Smooth muscle cell (in vitro differentiated cells): ENCODE data around the gene CD7. TPM values are rescaled to one million over a fixed set of nuclear protein-coding genes. Genes with fewer than 3 reads are reported as not detected.

Experiments
- DNase-seq: peaks from one replicate; lab custom pipeline; 2025; ENCODE audit not compliant: unreplicated experiment; lab: John Stamatoyannopoulos, UW
- H2AFZ ChIP-seq: fragments of 200-600 bp; sonication (generic); 2 replicates; pipeline ENCODE4 v1.6.0; 2016; ENCODE audit warnings: antibody characterized with exemption, low read depth, mild to moderate bottlenecking
- H3F3A ChIP-seq: fragments of 200-600 bp; sonication (generic); 2 replicates; pipeline ENCODE4 v1.6.0; 2017; ENCODE audit warnings: antibody characterized with exemption, low read depth
- H3K27ac ChIP-seq: fragments of 200-600 bp; sonication (generic); 2 replicates; pipeline ENCODE4 v1.5.1; 2016; ENCODE audit warnings: low read depth, mild to moderate bottlenecking
- H3K27me3 ChIP-seq: fragments of 200-600 bp; sonication (generic); 2 replicates; pipeline ENCODE4 v1.6.1; 2016; ENCODE audit warnings: low read depth, mild to moderate bottlenecking
- H3K36me3 ChIP-seq: fragments of 200-600 bp; sonication (generic); 2 replicates; pipeline ENCODE4 v1.5.1; 2016; ENCODE audit warnings: low read depth
- H3K4me1 ChIP-seq: fragments of 200-600 bp; sonication (generic); 2 replicates; pipeline ENCODE4 v1.5.1; 2016; ENCODE audit warnings: low read depth
- H3K4me2 ChIP-seq: fragments of 200-600 bp; sonication (generic); 2 replicates; pipeline ENCODE4 v1.6.0; 2016; ENCODE audit warnings: mild to moderate bottlenecking
- H3K4me3 ChIP-seq: fragments of 200-600 bp; sonication (generic); 2 replicates; pipeline ENCODE4 v1.5.1; 2016; ENCODE audit warnings: mild to moderate bottlenecking
- H3K79me2 ChIP-seq: fragments of 200-600 bp; sonication (generic); 2 replicates; pipeline ENCODE4 v1.6.0; 2016; ENCODE audit warnings: low read depth, mild to moderate bottlenecking
- H3K9ac ChIP-seq: fragments of 200-600 bp; sonication (generic); 2 replicates; pipeline ENCODE4 v1.6.0; 2016; ENCODE audit warnings: low read depth
- H3K9me3 ChIP-seq: fragments of 200-600 bp; sonication (generic); replicated peaks from 2 replicates; pipeline ENCODE4 v1.5.1; 2016; ENCODE audit warnings: low read depth
- H4K20me1 ChIP-seq: fragments of 200-600 bp; sonication (generic); 2 replicates; pipeline ENCODE4 v1.6.0; 2016; ENCODE audit warnings: low read depth
- WGBS: methylation state at CpG from one replicate; pipeline ENCODE4 v1.1.7; 2016; ENCODE audit warnings: low lambda C conversion rate; 5-methylcytosine and 5-hydroxymethylcytosine counted together
- polyA plus RNA-seq: library from polyadenylated mRNA; unstranded; fragments of >200 nt; fragmentation: Nextera tagmentation; extraction: Ambion mirVana; gene quantifications from 2 replicates; pipeline ENCODE4 v1.2.1, GENCODE V29; 2016
- total RNA-seq: library from RNA; depleted of rRNA; stranded (reverse); fragments of >200 nt; gene quantifications from 2 replicates; pipeline ENCODE4 v1.2.3, GENCODE V29; 2014
- TF ChIP-seq, protein P1 (sequence below): fragments of 200-600 bp; sonication (generic); IDR thresholded peaks from 2 replicates; pipeline ENCODE4 v1.5.1; 2017; ENCODE audit warnings: borderline replicate concordance, mild to moderate bottlenecking, antibody characterized with exemption; ENCODE audit not compliant: insufficient read depth, poor library complexity, severe bottlenecking

CD7 gene
- total and polyA plus RNA-seq, 2 experiments from 2014 or later: 0.79 TPM; not detected in 1

DNA sequence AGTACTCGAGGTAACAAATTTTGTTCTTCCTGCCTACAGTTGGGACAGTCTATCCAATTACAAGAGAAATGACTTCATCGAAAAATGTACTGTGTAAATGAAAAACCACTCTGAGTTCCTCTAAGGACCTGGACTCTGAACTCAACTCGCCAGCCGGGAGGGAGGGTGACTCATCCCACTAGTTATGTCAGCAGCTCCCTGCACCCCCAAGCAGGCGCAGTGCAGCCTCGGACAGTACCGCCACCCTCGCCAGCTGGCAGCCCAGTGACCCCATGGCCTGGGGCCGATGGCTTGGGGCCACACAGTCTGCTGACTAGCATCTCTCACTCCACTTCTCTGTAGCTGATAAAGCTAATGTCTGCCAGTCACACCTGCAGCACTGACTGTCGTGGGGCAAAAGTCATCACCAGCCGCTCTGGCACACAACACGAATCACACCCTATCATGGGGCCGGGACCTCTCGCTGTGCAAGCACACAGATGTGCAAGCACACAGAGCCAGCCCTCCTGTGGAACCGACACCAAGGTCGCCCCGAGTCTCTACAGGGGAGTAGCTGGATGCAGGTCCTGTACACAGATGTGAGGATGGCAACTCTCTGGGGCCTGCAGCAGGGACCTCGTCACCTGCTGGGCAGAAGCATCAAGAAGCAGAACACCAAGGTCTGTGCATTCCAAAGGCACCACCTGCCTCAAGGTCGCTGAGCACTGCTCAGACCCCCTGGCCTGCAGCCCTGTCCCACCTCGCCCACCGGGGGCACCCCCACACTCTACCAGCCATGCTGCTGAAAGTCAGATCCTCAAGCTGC, 49.6 kb downstream of the CD7 start:
- H3K27ac ChIP-seq: peak overlapping the region; percentile 91
- H3K4me3 ChIP-seq: peak overlapping the region; percentile 34
- peak overlapping the region; percentile 48 for H3K9ac ChIP-seq

DNA sequence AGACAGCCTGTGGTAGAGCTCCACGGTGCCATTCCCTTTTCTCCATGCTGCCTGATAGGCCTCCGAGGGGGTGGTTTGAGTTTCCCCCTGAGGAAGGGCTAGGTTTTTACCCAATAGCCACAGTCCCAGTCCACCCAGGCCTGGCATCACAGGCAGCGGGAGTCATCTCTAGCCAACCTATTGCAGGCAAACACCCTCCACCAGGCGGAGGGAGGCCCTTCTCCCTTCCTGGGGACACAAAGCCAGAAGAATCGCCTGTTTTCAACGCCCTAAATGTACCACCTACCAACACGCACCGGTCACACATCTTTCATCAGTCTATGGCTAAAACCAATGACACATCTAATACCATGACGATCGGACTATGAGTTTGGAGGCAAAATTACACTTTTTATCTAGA, 51.3 kb downstream of the CD7 start:
- 98% methylated on average over 10 of the region's 10 CpGs for WGBS

More for the DNA sequence above, 49.6 kb downstream of the CD7 start:
- Histone ChIP-seq H3K27me3 (no peaks in the 10 kb centered on the region), H3K4me2 (peak overlapping the region; percentile 81), H3K79me2 (peaks cover 99% of the 10 kb centered on the region), H3F3A (peaks cover 14% of the 10 kb centered on the region), H3K4me1 (peaks cover 8% of the 10 kb centered on the region), H3K36me3 (no peaks in the 10 kb centered on the region), H2AFZ (no peak overlapping the region), H3K9me3 (no peaks in the 10 kb centered on the region), H4K20me1 (peaks cover 99% of the 10 kb centered on the region)
- DNase-seq: peak; percentile 54
- WGBS: 48% methylated on average over 21 of the region's 21 CpGs
- TF ChIP-seq, protein P1, sequence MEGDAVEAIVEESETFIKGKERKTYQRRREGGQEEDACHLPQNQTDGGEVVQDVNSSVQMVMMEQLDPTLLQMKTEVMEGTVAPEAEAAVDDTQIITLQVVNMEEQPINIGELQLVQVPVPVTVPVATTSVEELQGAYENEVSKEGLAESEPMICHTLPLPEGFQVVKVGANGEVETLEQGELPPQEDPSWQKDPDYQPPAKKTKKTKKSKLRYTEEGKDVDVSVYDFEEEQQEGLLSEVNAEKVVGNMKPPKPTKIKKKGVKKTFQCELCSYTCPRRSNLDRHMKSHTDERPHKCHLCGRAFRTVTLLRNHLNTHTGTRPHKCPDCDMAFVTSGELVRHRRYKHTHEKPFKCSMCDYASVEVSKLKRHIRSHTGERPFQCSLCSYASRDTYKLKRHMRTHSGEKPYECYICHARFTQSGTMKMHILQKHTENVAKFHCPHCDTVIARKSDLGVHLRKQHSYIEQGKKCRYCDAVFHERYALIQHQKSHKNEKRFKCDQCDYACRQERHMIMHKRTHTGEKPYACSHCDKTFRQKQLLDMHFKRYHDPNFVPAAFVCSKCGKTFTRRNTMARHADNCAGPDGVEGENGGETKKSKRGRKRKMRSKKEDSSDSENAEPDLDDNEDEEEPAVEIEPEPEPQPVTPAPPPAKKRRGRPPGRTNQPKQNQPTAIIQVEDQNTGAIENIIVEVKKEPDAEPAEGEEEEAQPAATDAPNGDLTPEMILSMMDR: no peak

More for the DNA sequence above, 51.3 kb downstream of the CD7 start:
- Histone ChIP-seq H3K9ac (no peak overlapping the region), H3K27ac (no peak overlapping the region), H3K4me3 (no peak overlapping the region), H2AFZ (no peak overlapping the region), H3K27me3 (no peaks in the 10 kb centered on the region), H3K36me3 (no peaks in the 10 kb centered on the region), H4K20me1 (peaks cover 100% of the 10 kb centered on the region), H3K9me3 (no peaks in the 10 kb centered on the region), H3K4me2 (no peak overlapping the region), H3F3A (peaks cover 14% of the 10 kb centered on the region), H3K79me2 (peaks cover 99% of the 10 kb centered on the region), H3K4me1 (no peaks in the 10 kb centered on the region)
- no peak for DNase-seq
- TF ChIP-seq, protein P1: no peak

Other genes starting within 250 kb of the CD7 start
- gene FASN, start 219.4 kb downstream of the CD7 start, total RNA-seq: 46.6 and 49.4 TPM in 2 replicates
- 48.4 and 49.3 TPM in 2 replicates for gene FASN, start 219.4 kb downstream of the CD7 start, polyA plus RNA-seq
- gene CCDC57, start 104.8 kb downstream of the CD7 start, total RNA-seq: 11.4 and 18.3 TPM in 2 replicates
- 23.1 and 34.6 TPM in 2 replicates for gene CCDC57, start 104.8 kb downstream of the CD7 start, polyA plus RNA-seq
- 151 and 180 TPM in 2 replicates for gene SLC16A3, start 88.6 kb downstream of the CD7 start, total RNA-seq
- 83.3 and 96.1 TPM in 2 replicates for gene SLC16A3, start 88.6 kb downstream of the CD7 start, polyA plus RNA-seq
- gene CSNK1D, start 43.9 kb downstream of the CD7 start, total RNA-seq: 51.6 and 75.3 TPM in 2 replicates
- 135 and 172 TPM in 2 replicates for gene CSNK1D, start 43.9 kb downstream of the CD7 start, polyA plus RNA-seq
- not detected in 2 replicates for gene SECTM1, start 16.2 kb upstream of the CD7 start, total RNA-seq
- gene SECTM1, start 16.2 kb upstream of the CD7 start, polyA plus RNA-seq: 0.48 and 0.49 TPM in 2 replicates
- gene TEX19, start 41.6 kb upstream of the CD7 start, total RNA-seq: not detected in 2 replicates
- not detected in 2 replicates for gene TEX19, start 41.6 kb upstream of the CD7 start, polyA plus RNA-seq
- gene UTS2R, start 54.2 kb upstream of the CD7 start, total RNA-seq: not detected in 2 replicates
- gene UTS2R, start 54.2 kb upstream of the CD7 start, polyA plus RNA-seq: 0.30 TPM in 1 of 2 replicates, not detected in the other
- gene HEXD, start 100.7 kb upstream of the CD7 start, total RNA-seq: 1.5 and 9.2 TPM in 2 replicates
- 9.2 and 13.8 TPM in 2 replicates for gene HEXD, start 100.7 kb upstream of the CD7 start, polyA plus RNA-seq
- gene OGFOD3, start 101.0 kb upstream of the CD7 start, total RNA-seq: 10.5 and 18.4 TPM in 2 replicates
- 21.0 and 30.4 TPM in 2 replicates for gene OGFOD3, start 101.0 kb upstream of the CD7 start, polyA plus RNA-seq
- 23.3 and 26.1 TPM in 2 replicates for gene CYBC1, start 133.1 kb upstream of the CD7 start, total RNA-seq
- 65.8 and 66.0 TPM in 2 replicates for gene CYBC1, start 133.1 kb upstream of the CD7 start, polyA plus RNA-seq
- gene NARF, start 141.1 kb upstream of the CD7 start, total RNA-seq: 52.0 and 121 TPM in 2 replicates
- gene NARF, start 141.1 kb upstream of the CD7 start, polyA plus RNA-seq: 163 and 178 TPM in 2 replicates
- 27.1 and 27.3 TPM in 2 replicates for gene FOXK2, start 202.1 kb upstream of the CD7 start, total RNA-seq
- gene FOXK2, start 202.1 kb upstream of the CD7 start, polyA plus RNA-seq: 25.9 and 39.3 TPM in 2 replicates